Occipital lobe (tissue), 2 donors: ENCODE data around the gene ALKBH3. TPM values are rescaled to one million over a fixed set of nuclear protein-coding genes. Genes with fewer than 3 reads are reported as not detected.

Source experiments
- DNase-seq: peaks from one replicate; lab custom pipeline; 2025; lab: John Stamatoyannopoulos, UW
- total RNA-seq: library from RNA; depleted of rRNA; stranded (reverse); fragments of >200 nt; gene quantifications from one replicate; pipeline ENCODE4 v1.2.3, GENCODE V29; 2014

The ALKBH3 gene
- total RNA-seq, 1 donor from 2014 or later, result 33.5 TPM

DNA sequence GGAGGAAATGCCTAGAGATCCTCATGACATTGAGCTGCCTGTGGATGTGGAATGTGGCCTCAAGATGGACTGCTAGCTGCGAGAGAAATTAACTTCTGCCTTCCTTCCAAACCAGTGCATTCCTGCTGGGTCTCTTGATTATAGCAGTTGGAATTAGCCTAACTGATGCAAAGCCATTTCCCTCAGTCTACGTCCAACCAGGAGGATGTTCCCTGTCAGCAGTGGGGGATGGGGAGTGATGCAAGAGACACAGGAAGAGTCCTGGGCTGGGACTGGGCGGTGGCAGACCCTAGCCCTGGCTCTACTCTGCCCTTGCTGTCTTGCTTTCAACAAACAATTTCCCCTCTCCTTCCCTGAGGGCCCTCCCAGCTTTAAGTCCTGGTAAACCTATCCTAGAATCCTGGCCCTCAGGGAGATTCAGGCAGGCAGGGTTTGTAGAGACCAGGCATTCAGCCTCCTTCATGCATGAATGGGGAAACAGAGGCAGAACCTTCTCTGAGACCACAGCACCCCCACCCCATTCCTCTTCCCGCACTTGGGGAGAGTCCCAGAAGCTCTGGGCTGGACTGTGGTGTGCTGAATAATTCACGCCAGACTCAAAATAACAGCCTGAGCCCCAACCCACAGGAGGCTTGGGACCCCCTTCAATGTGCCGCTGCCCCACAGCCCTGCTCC, 78.8 kb downstream of the ALKBH3 start:
- DNase-seq, result no peak

DNA sequence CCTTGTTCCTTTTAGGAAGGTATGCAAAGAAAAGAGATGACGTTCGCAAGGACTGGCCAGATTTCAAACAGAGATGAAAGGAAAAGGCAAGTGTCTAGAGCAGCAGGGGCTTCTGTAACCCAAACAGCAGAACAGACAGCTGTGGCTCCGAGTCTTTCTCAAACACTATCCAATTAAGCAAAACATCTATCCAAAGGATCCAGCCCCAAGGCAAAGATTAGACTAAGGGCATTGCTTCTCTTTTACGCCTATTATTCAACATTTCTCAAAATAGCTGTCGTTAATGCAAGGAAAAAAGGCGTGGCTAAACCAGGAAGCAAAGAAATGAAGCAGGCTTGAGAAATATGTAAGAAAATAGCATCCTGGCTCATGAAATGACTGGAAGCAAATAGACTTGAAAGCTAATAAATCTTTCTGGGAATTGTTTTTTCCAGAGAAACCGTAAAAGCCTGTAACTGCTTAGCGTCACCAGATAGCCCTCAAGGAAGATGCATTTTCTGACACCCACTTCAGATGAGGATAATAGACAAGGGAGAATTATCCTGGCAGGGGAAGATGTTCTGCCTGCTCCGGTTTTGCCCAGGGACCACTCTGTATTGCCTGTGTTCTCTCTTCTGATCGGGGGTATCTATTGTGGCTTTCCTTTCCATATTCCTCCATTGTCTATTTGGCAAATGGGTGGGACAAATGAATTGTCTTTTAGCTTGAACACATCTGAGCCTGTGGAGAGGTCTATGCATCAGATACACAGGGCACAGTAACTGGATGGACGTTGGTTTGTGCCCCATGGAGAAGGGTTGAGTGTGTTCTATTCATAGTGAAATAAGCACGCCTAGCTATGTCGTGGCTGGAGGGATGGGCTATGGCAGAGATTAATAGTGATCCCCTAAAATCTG, 82.0 kb downstream of the ALKBH3 start:
- DNase-seq, result no peak

DNA sequence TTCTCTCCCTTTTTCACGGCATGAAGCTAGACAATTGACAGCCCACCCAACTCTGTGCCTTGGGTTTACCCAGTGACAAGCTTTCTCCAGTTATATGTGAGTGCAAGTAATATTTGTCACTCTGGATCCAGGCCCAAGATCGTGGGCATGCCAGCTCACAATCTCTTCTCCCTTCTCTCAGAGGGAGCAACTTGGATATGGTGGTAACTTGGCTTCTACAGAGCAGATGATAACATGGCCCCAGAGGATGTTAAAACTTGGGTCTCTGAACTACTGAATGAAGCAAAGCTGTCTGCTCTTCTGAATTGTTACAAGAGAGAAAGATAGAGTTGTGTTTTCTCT, 82.6 kb downstream of the ALKBH3 start:
- DNase-seq, result no peak

DNA sequence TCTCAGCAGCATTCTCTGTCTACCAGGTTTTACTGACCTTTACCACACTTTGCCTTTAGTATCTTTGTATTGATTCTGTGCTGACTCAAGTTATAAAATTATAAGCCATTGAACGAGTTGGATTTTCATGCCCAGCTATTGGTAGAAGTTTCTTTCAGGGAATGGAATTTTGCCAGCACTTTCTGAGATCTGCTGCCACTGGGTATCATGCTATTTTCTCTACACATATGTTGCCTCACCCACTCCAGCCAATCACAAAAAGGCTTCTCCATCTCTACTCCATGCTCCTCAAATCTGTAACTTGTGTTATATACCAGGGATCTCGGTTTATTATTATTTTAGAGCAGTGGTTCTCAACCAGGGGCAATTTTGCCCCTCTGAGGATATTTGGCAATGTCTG, 87.0 kb downstream of the ALKBH3 start:
- DNase-seq, result no peak

DNA sequence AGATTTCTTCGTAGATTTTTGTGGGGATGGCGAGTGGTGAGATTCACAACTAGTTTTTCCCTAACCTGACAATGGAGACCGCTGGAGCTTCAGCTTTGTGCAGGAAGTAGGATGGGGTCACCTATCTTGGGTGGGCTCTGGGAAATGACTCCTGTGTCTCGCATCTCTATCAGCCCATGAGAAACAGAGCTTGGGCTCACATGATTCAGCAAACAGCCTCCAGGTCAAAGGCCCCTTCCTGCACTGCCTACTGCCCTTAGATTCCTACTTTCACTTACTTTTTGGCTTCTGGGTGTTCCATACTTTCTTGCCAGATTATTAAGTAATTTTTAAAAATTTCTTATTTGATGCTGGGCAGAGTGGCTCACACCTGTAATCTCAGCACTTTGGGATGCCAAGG, 88.1 kb downstream of the ALKBH3 start:
- no peak for DNase-seq

DNA sequence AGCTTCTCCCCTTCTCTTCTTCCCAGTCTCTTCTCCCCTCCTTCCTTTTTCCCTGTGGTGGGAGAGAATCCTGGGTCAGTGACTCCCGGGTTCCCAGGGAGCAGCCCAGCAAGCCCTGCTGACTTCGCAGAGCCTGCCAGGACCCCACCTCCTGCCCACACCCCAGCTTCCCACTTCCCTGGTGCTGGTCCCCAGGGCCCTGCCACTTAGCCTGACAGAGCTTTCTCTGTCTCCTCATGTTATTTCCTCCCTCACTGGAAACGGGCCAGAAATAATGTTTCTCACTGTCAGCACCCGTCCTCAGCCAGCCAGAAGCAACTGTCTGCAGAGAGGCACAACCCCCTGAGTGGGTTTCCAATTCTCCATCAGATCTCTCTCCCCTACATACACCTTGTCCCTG, 88.9 kb downstream of the ALKBH3 start:
- no peak for DNase-seq

Other genes starting within 250 kb of the ALKBH3 start
- 68.9 TPM for gene HSD17B12, start 200.1 kb upstream of the ALKBH3 start, total RNA-seq
- gene C11orf96, start 61.8 kb downstream of the ALKBH3 start, total RNA-seq, result 19.8 TPM
- gene ACCSL, start 167.2 kb downstream of the ALKBH3 start, total RNA-seq, result not detected
- gene ACCS, start 185.4 kb downstream of the ALKBH3 start, total RNA-seq, result 7.6 TPM
- gene EXT2, start 214.8 kb downstream of the ALKBH3 start, total RNA-seq, result 79.2 TPM